DOHH2 (cell line): ENCODE results near the gene TXNRD2.

ENCODE experiments used
- EZH2phosphoT487 ChIP-seq: fragments of 200-600 bp; sonication (generic); IDR thresholded peaks from 2 replicates; pipeline ENCODE4 v1.6.1; 2017; ENCODE audit warnings: borderline replicate concordance, mild to moderate bottlenecking, antibody characterized with exemption, low read length, moderate library complexity, mixed read lengths
- TF ChIP-seq, protein P1 (sequence below): fragments of 200-600 bp; sonication (generic); IDR thresholded peaks from one replicate; pipeline ENCODE4 v1.5.1; 2014; ENCODE audit warnings: antibody characterized with exemption, mild to moderate bottlenecking, low read depth, low read length; ENCODE audit not compliant: poor library complexity, severe bottlenecking

- TF ChIP-seq, protein P1, sequence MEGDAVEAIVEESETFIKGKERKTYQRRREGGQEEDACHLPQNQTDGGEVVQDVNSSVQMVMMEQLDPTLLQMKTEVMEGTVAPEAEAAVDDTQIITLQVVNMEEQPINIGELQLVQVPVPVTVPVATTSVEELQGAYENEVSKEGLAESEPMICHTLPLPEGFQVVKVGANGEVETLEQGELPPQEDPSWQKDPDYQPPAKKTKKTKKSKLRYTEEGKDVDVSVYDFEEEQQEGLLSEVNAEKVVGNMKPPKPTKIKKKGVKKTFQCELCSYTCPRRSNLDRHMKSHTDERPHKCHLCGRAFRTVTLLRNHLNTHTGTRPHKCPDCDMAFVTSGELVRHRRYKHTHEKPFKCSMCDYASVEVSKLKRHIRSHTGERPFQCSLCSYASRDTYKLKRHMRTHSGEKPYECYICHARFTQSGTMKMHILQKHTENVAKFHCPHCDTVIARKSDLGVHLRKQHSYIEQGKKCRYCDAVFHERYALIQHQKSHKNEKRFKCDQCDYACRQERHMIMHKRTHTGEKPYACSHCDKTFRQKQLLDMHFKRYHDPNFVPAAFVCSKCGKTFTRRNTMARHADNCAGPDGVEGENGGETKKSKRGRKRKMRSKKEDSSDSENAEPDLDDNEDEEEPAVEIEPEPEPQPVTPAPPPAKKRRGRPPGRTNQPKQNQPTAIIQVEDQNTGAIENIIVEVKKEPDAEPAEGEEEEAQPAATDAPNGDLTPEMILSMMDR = no peak
- TF ChIP-seq EZH2phosphoT487 = no peak
These were observed 93.1 kb downstream of the TXNRD2 start for GRCh38 chr22:19848298-19849224.
